CD14-positive monocyte (primary cell): ENCODE data around the gene ST3GAL4. TPM values are rescaled to one million over a fixed set of nuclear protein-coding genes. Genes with fewer than 3 reads are reported as not detected.

Source experiments
- DNase-seq, 3 donors: peaks; one replicate each; pipeline ENCODE4 v3.0.0-alpha.2; 2011 to 2022
- H2AFZ ChIP-seq: 2 replicates; pipeline ENCODE4 v1.6.0; 2012; ENCODE audit warnings: mild to moderate bottlenecking, low read depth, low read length, inconsistent platforms; ENCODE audit not compliant: insufficient read depth, poor library complexity, severe bottlenecking
- H3K27ac ChIP-seq, 2 donors: 1 replicate in 1 of 2; 2 replicates in 1 of 2; pipeline ENCODE4 v1.5.1; 2012 to 2013; ENCODE audit warnings: low read length in 2 of 2, control low read depth in 1 of 2, inconsistent platforms in 1 of 2, low read depth in 1 of 2, mild to moderate bottlenecking in 1 of 2
- H3K27me3 ChIP-seq, 2 donors: one replicate each; pipeline versions ENCODE4 v1.6.0 to v1.6.1; 2011 to 2013; ENCODE audit warnings: low read length in 2 of 2; ENCODE audit not compliant: control insufficient read depth in 2 of 2, insufficient read depth in 2 of 2
- H3K36me3 ChIP-seq, 2 donors: replicated peaks in 1 of 2; 1 replicate in 1 of 2; 2 replicates in 1 of 2; pipeline versions ENCODE4 v1.5.1 to v1.6.1; 2012 to 2013; ENCODE audit warnings: low read length in 2 of 2, control low read depth in 1 of 2, inconsistent platforms in 1 of 2, mild to moderate bottlenecking in 1 of 2; ENCODE audit not compliant: insufficient read depth in 2 of 2, control insufficient read depth in 1 of 2
- H3K4me1 ChIP-seq, 2 donors: 1 replicate in 1 of 2; 2 replicates in 1 of 2; pipeline versions ENCODE4 v1.5.1 to v1.6.1; 2012 to 2013; ENCODE audit warnings: low read length in 2 of 2, control low read depth in 1 of 2, inconsistent platforms in 1 of 2, mild to moderate bottlenecking in 1 of 2, moderate library complexity in 1 of 2; ENCODE audit not compliant: insufficient read depth in 2 of 2, control insufficient read depth in 1 of 2
- H3K4me2 ChIP-seq: replicated peaks from 2 replicates; pipeline ENCODE3; 2012; ENCODE audit warnings: low read length, moderate library complexity, mild to moderate bottlenecking; ENCODE audit not compliant: poor library complexity, severe bottlenecking; ENCODE audit errors: extremely low read depth
- H3K4me3 ChIP-seq, 3 experiments: fragments of 200-600 bp in 1 of 3; sonication (generic) in 1 of 3; replicated peaks in 1 of 3; 1 replicate in 2 of 3; 2 replicates in 1 of 3; pipeline ENCODE4 v1.5.1; 2011 to 2013; ENCODE audit warnings: low read length in 3 of 3, mild to moderate bottlenecking in 3 of 3, control low read depth in 2 of 3, low read depth in 2 of 3, inconsistent platforms in 1 of 3, moderate library complexity in 1 of 3
- H3K79me2 ChIP-seq: 2 replicates; pipeline ENCODE4 v1.6.0; 2012; ENCODE audit warnings: mild to moderate bottlenecking, control low read depth, inconsistent platforms, low read length, moderate library complexity; ENCODE audit not compliant: insufficient read depth
- H3K9ac ChIP-seq: 2 replicates; pipeline ENCODE4 v1.6.0; 2017; ENCODE audit warnings: low read length, mild to moderate bottlenecking; ENCODE audit not compliant: insufficient read depth, poor library complexity, severe bottlenecking
- H3K9me3 ChIP-seq, 2 donors: replicated peaks in 1 of 2; 1 replicate in 1 of 2; 2 replicates in 1 of 2; pipeline versions ENCODE4 v1.5.1 to v1.6.1; 2012 to 2013; ENCODE audit warnings: low read length in 2 of 2, control low read depth in 1 of 2; ENCODE audit not compliant: control insufficient read depth in 1 of 2, insufficient read depth in 1 of 2
- H4K20me1 ChIP-seq: 2 replicates; pipeline ENCODE4 v1.6.0; 2012; ENCODE audit warnings: mild to moderate bottlenecking, low read length, control low read depth, moderate library complexity; ENCODE audit not compliant: insufficient read depth
- H3K27ac Mint-ChIP-seq, 7 donors: one replicate each; pipeline ENCODE4 v1.8.0; 2020; ENCODE audit warnings: mild to moderate bottlenecking in 7 of 7, mixed read lengths in 7 of 7, moderate library complexity in 6 of 7, inconsistent platforms in 2 of 7
- H3K27me3 Mint-ChIP-seq, 3 donors: one replicate each; pipeline ENCODE4 v1.8.0; 2021 to 2022; ENCODE audit warnings: low read depth in 3 of 3, mild to moderate bottlenecking in 3 of 3, mixed read lengths in 3 of 3, moderate library complexity in 3 of 3, inconsistent platforms in 1 of 3
- H3K36me3 Mint-ChIP-seq, 2 donors: one replicate each; pipeline ENCODE4 v1.8.0; 2020; ENCODE audit warnings: mixed read lengths in 2 of 2, inconsistent platforms in 1 of 2, mild to moderate bottlenecking in 1 of 2
- H3K4me1 Mint-ChIP-seq: one replicate; pipeline ENCODE4 v1.8.0; 2020; ENCODE audit warnings: mild to moderate bottlenecking, mixed read lengths
- H3K4me3 Mint-ChIP-seq, 2 donors: one replicate each; pipeline ENCODE4 v1.8.0; 2020; ENCODE audit warnings: mild to moderate bottlenecking in 2 of 2, mixed read lengths in 2 of 2, moderate library complexity in 1 of 2
- H3K9me3 Mint-ChIP-seq, 7 donors: one replicate each; pipeline ENCODE4 v1.8.0; 2020 to 2022; ENCODE audit warnings: mixed read lengths in 7 of 7, mild to moderate bottlenecking in 6 of 7, moderate library complexity in 6 of 7, inconsistent platforms in 2 of 7
- CTCF ChIP-seq: fragments of 200-600 bp; IDR thresholded peaks from one replicate; pipeline ENCODE4 v1.8.0; 2022; ENCODE audit warnings: antibody characterized with exemption, mild to moderate bottlenecking
- WGBS: methylation state at CpG from one replicate; pipeline ENCODE4 v1.1.5; 2013; ENCODE audit warnings: missing lambda C conversion rate; ENCODE audit not compliant: insufficient coverage; 5-methylcytosine and 5-hydroxymethylcytosine counted together
- intact Hi-C, 2 donors: fragments of 100-400 bp; cut with micrococcal nuclease; formaldehyde crosslinking; loops; one replicate each; pipeline versions ENCODE4 v1.15.0 to v1.15.1; 2023
- polyA plus RNA-seq, 3 donors: library from polyadenylated mRNA; depleted of rRNA in 1 of 3; unstranded in 2 of 3; stranded (reverse) in 1 of 3; fragments of 300-500 nt in 2 of 3; fragments of >200 nt in 1 of 3; fragmentation: Illumina TruSeq in 2 of 3; gene quantifications; 1 replicate in 2 of 3; 2 replicates in 1 of 3; pipeline ENCODE4 v1.2.3, GENCODE V29; 2012 to 2021

Gene ST3GAL4
- polyA plus RNA-seq, 3 donors, result 7.8 to 14.3 (median 10.1) TPM

- intact Hi-C loops, result no loop called here
- DNase-seq, result no peak
- no peak for TF ChIP-seq CTCF
- Histone ChIP-seq H3K36me3 (no peaks in the 10 kb centered on the region), H3K9ac (no peak overlapping the region), H3K27ac (no peak overlapping the region), H3K4me2 (no peak overlapping the region), H3K4me3 (no peak overlapping the region), H2AFZ (no peak overlapping the region), H3K9me3 (no peaks in the 10 kb centered on the region), H3K79me2 (peaks cover 70% of the 10 kb centered on the region), H3K4me1 (peaks cover 36 to 41% of the 10 kb centered on the region in 2 donors), H4K20me1 (peaks cover 7% of the 10 kb centered on the region), H3K27me3 (no peaks in the 10 kb centered on the region)
- peaks cover 6 to 10% of the 10 kb centered on the region in 2 donors for H3K36me3 Mint-ChIP-seq
- peaks cover 50% of the 10 kb centered on the region for H3K4me1 Mint-ChIP-seq
- H3K27ac Mint-ChIP-seq, result peak overlapping the region in 1 of 7 donors; percentile 26
- H3K9me3 Mint-ChIP-seq, result no peaks in the 10 kb centered on the region
- H3K4me3 Mint-ChIP-seq, result no peak overlapping the region
- 85% methylated on average over 7 of the region's 8 CpGs for WGBS
- H3K27me3 Mint-ChIP-seq, result peaks cover 0 to 7% (median 5%) of the 10 kb centered on the region in 3 donors
Observed at GRCh38 chr11:126360049-126360446, 4.6 kb downstream of the ST3GAL4 start.

DNA sequence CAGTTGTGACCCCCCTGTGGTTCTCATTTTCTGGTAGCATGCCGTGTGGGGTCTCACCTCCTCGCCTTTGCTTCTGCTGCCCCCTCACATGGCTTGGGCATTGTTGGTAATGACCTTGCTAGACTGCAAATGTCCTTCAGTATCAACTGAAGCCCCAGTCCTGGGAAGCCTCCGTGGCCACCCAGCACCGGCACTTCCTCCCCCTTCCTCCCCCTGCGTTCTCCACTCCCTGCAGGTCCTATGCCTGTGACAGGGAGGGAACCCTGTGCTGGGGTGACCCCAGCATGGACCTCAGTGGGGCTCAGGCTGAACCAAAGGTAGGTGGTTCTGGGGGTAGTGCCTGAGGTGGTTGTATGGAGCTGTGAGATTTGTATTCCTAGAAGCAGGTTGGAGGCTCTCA is 5.9 kb downstream of the ST3GAL4 start:
- H3K4me3 Mint-ChIP-seq, result no peak overlapping the region
- no peaks in the 10 kb centered on the region for H3K27me3 ChIP-seq
- H3K36me3 ChIP-seq, result no peaks in the 10 kb centered on the region
- H3K9ac ChIP-seq, result no peak overlapping the region
- H3K27me3 Mint-ChIP-seq, result peaks cover 0 to 5% (median 3%) of the 10 kb centered on the region in 3 donors
- H3K9me3 ChIP-seq, result no peaks in the 10 kb centered on the region
- peaks cover 7% of the 10 kb centered on the region for H4K20me1 ChIP-seq
- DNase-seq, result no peak
- WGBS, result 94% methylated on average over 2 of the region's 5 CpGs
- no peak overlapping the region for H3K27ac ChIP-seq
- peaks cover 50% of the 10 kb centered on the region for H3K4me1 Mint-ChIP-seq
- H3K79me2 ChIP-seq, result peaks cover 69% of the 10 kb centered on the region
- peaks cover 31 to 38% of the 10 kb centered on the region in 2 donors for H3K4me1 ChIP-seq
- no peak overlapping the region for H3K4me2 ChIP-seq
- H3K4me3 ChIP-seq, result no peak overlapping the region
- intact Hi-C loops, result no loop called here
- H3K36me3 Mint-ChIP-seq, result peaks cover 6 to 10% of the 10 kb centered on the region in 2 donors
- TF ChIP-seq CTCF, result no peak
- H3K27ac Mint-ChIP-seq, result peak overlapping the region in 1 of 7 donors; percentile 46
- H3K9me3 Mint-ChIP-seq, result no peaks in the 10 kb centered on the region
- H2AFZ ChIP-seq, result no peak overlapping the region
